ENCODE results near the gene TRIP13.

GRCh38 chr5:912280-913091, 19.8 kb downstream of the TRIP13 start:
- TF ChIP-seq REST (IDR thresholded peaks at IDR 0.05; ENCODE audit: insufficient read depth in 1 of 2, low read depth in 2 of 2, low read length in 2 of 2) (no peak), POLR2AphosphoS5 (IDR thresholded peaks at IDR 0.05; ENCODE audit: low read depth, low read length) (no peak), TAF1 (IDR thresholded peaks at IDR 0.05; ENCODE audit: borderline replicate concordance, insufficient read depth, low read length) (no peak)

Measured in PFSK-1 (cell line).